OCI-LY1 (cell line): Measurements from ENCODE around the gene MAGI1.

Experiments
- H2AFZ ChIP-seq: fragments of 200-600 bp; sonication (generic), shearing (Covaris generic); 2 replicates; pipeline ENCODE4 v1.6.0; 2014; ENCODE audit warnings: antibody characterized with exemption, mild to moderate bottlenecking, low read length
- H3F3A ChIP-seq: fragments of 200-600 bp; sonication (generic), shearing (Covaris generic); 2 replicates; pipeline ENCODE4 v1.6.0; 2014; ENCODE audit warnings: mild to moderate bottlenecking, antibody characterized with exemption, low read length, moderate library complexity; ENCODE audit not compliant: insufficient read depth
- H3K27ac ChIP-seq: fragments of 200-600 bp; sonication (generic); 2 replicates; pipeline ENCODE4 v1.5.1; 2014; ENCODE audit warnings: low read length, mixed run types, mild to moderate bottlenecking, low read depth; ENCODE audit not compliant: poor library complexity, severe bottlenecking
- H3K27me3 ChIP-seq: fragments of 200-600 bp; sonication (generic); 2 replicates; pipeline ENCODE4 v1.6.0; 2014; ENCODE audit warnings: antibody characterized with exemption, mild to moderate bottlenecking, low read length, moderate library complexity; ENCODE audit not compliant: insufficient read depth
- H3K36me3 ChIP-seq: fragments of 200-600 bp; sonication (generic); 2 replicates; pipeline ENCODE4 v1.6.1; 2014; ENCODE audit warnings: mild to moderate bottlenecking, antibody characterized with exemption, low read length, moderate library complexity, mixed read lengths; ENCODE audit not compliant: insufficient read depth
- H3K4me1 ChIP-seq: fragments of 200-600 bp; sonication (generic); 2 replicates; pipeline ENCODE4 v1.5.1; 2014; ENCODE audit warnings: mild to moderate bottlenecking, low read length, moderate library complexity; ENCODE audit not compliant: insufficient read depth, severe bottlenecking
- H3K4me2 ChIP-seq: fragments of 200-600 bp; sonication (generic), shearing (Covaris generic); 2 replicates; pipeline ENCODE4 v1.6.1; 2014; ENCODE audit warnings: low read length
- H3K4me3 ChIP-seq: fragments of 200-600 bp; sonication (generic); 2 replicates; pipeline ENCODE4 v1.5.1; 2014; ENCODE audit warnings: low read length, low read depth, mild to moderate bottlenecking, mixed read lengths; ENCODE audit not compliant: poor library complexity, severe bottlenecking
- H3K79me2 ChIP-seq: fragments of 200-600 bp; shearing (Covaris generic); 2 replicates; pipeline ENCODE4 v1.6.1; 2016; ENCODE audit warnings: mixed run types, low read length, mixed read lengths; ENCODE audit not compliant: insufficient read depth
- H3K9ac ChIP-seq: fragments of 200-600 bp; sonication (generic), shearing (Covaris generic); 2 replicates; pipeline ENCODE4 v1.6.1; 2014; ENCODE audit warnings: mild to moderate bottlenecking, low read length, mixed read lengths
- H3K9me2 ChIP-seq: fragments of 200-600 bp; sonication (generic), shearing (Covaris generic); 2 replicates; pipeline ENCODE4 v1.6.1; 2014; ENCODE audit warnings: low read depth, mild to moderate bottlenecking, low read length, mixed read lengths
- H3K9me3 ChIP-seq: fragments of 200-600 bp; shearing (Covaris generic); 2 replicates; pipeline ENCODE4 v1.6.1; 2014; ENCODE audit warnings: low read length, mixed read lengths
- H4K20me1 ChIP-seq: fragments of 200-600 bp; sonication (generic), shearing (Covaris generic); 2 replicates; pipeline ENCODE4 v1.6.0; 2016; ENCODE audit warnings: mild to moderate bottlenecking, low read length; ENCODE audit not compliant: insufficient read depth
- EZH2 ChIP-seq: fragments of 200-600 bp; sonication (generic), shearing (Covaris generic); IDR thresholded peaks from 2 replicates; pipeline ENCODE4 v1.8.0; 2017; ENCODE audit warnings: borderline replicate concordance, mixed run types, mild to moderate bottlenecking, antibody characterized with exemption, low read length, moderate library complexity, mixed read lengths
- TF ChIP-seq, protein P1 (sequence below): fragments of 200-600 bp; sonication (generic), shearing (Covaris generic); IDR thresholded peaks from 2 replicates; pipeline ENCODE4 v1.5.1; 2017; ENCODE audit warnings: mild to moderate bottlenecking, antibody characterized with exemption, low read length, moderate library complexity, mixed read lengths

Gene MAGI1

DNA sequence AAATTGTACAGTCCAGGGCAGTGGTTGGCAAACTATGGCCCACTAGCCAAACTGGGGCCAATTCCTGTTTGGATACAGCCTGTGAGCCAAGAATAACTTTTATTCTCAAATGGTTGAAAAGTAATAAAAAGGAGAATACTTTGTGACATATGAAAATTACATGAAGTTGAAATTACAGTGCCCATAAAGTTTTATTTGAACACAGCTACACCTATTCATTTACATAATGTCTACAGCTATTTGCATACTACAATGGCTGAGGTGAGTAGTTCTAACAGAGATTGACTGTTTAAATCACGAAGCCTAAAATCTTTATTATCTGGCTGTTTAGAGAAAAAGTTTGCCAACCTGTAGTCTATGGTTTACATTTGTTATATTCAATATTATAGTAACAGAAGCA, 600.1 kb downstream of the MAGI1 start:
- no peaks in the 10 kb centered on the region for H3K9me2 ChIP-seq
- no peak overlapping the region for H3K4me2 ChIP-seq
- H3K9me3 ChIP-seq = no peaks in the 10 kb centered on the region
- TF ChIP-seq, protein P1, sequence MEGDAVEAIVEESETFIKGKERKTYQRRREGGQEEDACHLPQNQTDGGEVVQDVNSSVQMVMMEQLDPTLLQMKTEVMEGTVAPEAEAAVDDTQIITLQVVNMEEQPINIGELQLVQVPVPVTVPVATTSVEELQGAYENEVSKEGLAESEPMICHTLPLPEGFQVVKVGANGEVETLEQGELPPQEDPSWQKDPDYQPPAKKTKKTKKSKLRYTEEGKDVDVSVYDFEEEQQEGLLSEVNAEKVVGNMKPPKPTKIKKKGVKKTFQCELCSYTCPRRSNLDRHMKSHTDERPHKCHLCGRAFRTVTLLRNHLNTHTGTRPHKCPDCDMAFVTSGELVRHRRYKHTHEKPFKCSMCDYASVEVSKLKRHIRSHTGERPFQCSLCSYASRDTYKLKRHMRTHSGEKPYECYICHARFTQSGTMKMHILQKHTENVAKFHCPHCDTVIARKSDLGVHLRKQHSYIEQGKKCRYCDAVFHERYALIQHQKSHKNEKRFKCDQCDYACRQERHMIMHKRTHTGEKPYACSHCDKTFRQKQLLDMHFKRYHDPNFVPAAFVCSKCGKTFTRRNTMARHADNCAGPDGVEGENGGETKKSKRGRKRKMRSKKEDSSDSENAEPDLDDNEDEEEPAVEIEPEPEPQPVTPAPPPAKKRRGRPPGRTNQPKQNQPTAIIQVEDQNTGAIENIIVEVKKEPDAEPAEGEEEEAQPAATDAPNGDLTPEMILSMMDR = no peak
- TF ChIP-seq EZH2 = no peak
- H3K27me3 ChIP-seq = no peaks in the 10 kb centered on the region
- no peaks in the 10 kb centered on the region for H3K4me1 ChIP-seq
- no peak overlapping the region for H3K4me3 ChIP-seq
- no peaks in the 10 kb centered on the region for H3F3A ChIP-seq
- no peaks in the 10 kb centered on the region for H4K20me1 ChIP-seq
- H3K9ac ChIP-seq = no peak overlapping the region
- H3K27ac ChIP-seq = no peak overlapping the region
- no peaks in the 10 kb centered on the region for H3K36me3 ChIP-seq
- no peak overlapping the region for H2AFZ ChIP-seq
- H3K79me2 ChIP-seq = no peaks in the 10 kb centered on the region

DNA sequence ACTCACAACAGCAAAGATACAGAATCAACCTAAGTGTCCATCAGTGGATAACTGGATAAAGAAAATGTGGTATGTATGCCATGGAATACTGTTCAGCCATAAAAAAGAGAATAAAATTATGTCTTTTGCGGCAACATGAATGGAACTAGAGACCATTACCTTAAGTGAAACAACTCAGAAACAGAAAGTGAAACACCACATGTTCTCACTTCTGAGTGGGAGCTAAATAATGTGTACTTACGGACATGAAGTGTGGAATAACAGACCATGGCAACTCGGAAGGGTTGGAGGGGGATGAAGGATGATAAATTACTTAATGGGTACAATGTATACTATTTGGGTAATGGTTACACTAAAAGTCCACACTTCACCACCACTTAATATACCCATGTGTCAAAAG, 600.6 kb downstream of the MAGI1 start:
- H3F3A ChIP-seq = no peaks in the 10 kb centered on the region
- no peak overlapping the region for H3K27ac ChIP-seq
- H3K79me2 ChIP-seq = no peaks in the 10 kb centered on the region
- H3K9ac ChIP-seq = no peak overlapping the region
- no peaks in the 10 kb centered on the region for H3K9me2 ChIP-seq
- no peaks in the 10 kb centered on the region for H3K9me3 ChIP-seq
- H3K4me3 ChIP-seq = no peak overlapping the region
- no peak overlapping the region for H3K4me2 ChIP-seq
- TF ChIP-seq, protein P1 = no peak
- TF ChIP-seq EZH2 = no peak
- no peaks in the 10 kb centered on the region for H4K20me1 ChIP-seq
- no peaks in the 10 kb centered on the region for H3K4me1 ChIP-seq
- H3K27me3 ChIP-seq = no peaks in the 10 kb centered on the region
- no peak overlapping the region for H2AFZ ChIP-seq
- no peaks in the 10 kb centered on the region for H3K36me3 ChIP-seq

DNA sequence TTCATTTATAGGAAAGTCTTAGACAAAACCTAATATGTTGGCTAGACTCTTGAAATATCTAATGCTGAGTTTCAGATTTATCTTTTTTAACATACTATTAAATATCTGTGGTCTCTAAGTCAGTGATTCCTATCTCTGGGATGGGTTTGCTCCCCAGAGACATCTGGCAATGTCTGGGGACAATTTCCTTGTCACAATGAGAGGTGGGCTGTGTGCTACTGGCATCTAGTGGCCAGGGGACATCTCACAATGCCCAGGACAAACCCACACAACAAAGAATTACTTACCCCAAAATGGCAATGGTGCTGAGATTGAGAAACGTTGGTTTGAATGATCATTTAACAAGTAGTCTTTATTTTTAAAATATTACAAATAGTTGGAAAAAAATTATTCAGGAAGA, 602.1 kb downstream of the MAGI1 start:
- H3K36me3 ChIP-seq = no peaks in the 10 kb centered on the region
- H3K4me2 ChIP-seq = no peak overlapping the region
- TF ChIP-seq, protein P1 = 0 out of 2 replicates have a peak, but pooled peaks have one; percentile 13
- no peak for TF ChIP-seq EZH2

More for the DNA sequence above, 602.1 kb downstream of the MAGI1 start:
- H4K20me1 ChIP-seq = no peaks in the 10 kb centered on the region
- H3K9me2 ChIP-seq = no peaks in the 10 kb centered on the region
- no peaks in the 10 kb centered on the region for H3F3A ChIP-seq
- H3K9ac ChIP-seq = no peak overlapping the region
- no peak overlapping the region for H3K4me3 ChIP-seq
- H3K9me3 ChIP-seq = no peaks in the 10 kb centered on the region
- no peaks in the 10 kb centered on the region for H3K4me1 ChIP-seq
- no peaks in the 10 kb centered on the region for H3K27me3 ChIP-seq
- H3K79me2 ChIP-seq = no peaks in the 10 kb centered on the region
- no peak overlapping the region for H3K27ac ChIP-seq
- H2AFZ ChIP-seq = no peak overlapping the region
